HG03097 (cell line): ENCODE results near the gene DGKE.

Experiments
- ATAC-seq: cut with Tn5 transposase; IDR thresholded peaks from one replicate; pipeline ENCODE4 v1.9.1; 2021; ENCODE audit not compliant: unreplicated experiment, low FRiP score

DGKE gene

GRCh38 chr17:56810891-56811775 is 22.8 kb upstream of the DGKE start:
- ATAC-seq: no peak

DNA sequence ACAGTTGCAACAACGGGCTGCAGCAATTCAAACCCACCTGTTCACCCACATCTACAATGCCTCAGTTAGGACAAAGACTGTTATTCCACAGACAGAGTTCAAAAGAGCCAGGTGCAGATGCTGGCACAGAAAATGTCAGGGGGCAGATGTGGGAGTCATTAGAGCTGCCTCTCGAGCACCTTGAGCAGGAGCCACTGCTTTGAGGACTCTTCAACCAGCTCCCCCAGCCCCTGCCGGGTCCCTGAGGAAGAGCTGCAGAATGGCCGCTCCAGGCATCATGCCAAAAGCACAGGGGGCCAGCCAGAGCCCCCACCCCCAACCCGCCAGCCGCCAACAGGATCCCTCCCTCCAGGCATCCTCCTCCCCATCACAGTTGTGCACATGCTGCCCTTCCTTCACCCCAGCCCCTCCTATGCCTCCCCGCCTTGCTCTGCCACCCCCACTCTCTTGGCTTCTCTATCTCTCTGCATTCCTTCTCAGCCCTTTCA is 21.0 kb upstream of the DGKE start:
- ATAC-seq: no peak

GRCh38 chr17:56815711-56816110 is 18.2 kb upstream of the DGKE start:
- no peak for ATAC-seq

DNA sequence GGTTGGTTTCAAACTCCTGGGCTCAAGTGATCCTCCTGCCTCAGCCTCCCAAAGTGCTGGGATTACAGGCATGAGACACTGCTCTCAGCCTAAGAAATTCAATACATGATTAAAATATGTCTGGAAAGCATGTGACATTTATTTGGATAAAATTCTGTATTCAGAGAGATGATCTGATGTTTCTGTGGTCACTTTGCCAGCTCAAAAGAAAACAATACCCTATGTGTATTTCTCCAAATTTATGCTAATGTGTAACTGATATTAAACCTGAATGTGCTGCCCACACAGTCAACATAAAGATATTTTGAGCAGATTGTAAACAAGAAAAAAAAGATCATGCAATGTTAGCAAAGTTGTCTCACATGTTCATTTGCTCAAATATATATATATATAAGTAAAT is 16.9 kb upstream of the DGKE start:
- ATAC-seq: no peak

- ATAC-seq: no peak
Measured at GRCh38 chr17:56819030-56819429, 14.9 kb upstream of the DGKE start.

DNA sequence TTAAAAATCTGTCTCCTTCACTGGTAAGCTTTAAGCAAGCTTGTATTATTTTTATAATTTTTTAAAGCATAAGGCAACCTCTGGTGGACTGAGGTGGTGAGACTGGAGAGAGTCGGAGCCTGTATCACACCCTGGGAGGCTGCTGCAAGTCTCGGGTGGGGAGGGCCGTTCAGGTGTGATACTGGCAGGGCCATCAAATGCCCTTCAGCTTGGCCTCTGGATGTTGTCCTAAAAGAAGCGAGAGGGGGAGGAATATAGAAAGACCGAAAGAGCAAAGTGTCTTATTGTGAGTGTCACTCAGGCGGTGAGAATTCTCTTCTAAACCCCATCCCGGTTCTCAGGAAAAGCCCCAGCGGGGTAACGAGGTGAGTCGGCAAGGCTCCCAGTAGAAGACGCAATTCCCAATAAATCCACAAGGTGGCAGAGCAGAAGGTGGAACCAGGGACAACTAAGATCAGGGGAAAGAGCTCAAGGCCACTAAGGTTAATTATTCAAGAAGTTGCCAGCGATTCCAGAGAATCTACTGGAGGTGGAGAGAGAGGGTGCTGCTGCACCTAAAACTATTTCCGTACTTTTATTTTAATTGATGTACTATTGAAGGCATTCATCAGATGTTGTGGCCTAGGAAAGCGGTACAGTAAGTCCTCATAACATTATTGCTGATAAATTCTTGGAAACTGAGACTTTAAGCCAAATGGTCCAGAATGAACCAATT is 14.4 kb upstream of the DGKE start:
- peak; percentile 65 for ATAC-seq

DNA sequence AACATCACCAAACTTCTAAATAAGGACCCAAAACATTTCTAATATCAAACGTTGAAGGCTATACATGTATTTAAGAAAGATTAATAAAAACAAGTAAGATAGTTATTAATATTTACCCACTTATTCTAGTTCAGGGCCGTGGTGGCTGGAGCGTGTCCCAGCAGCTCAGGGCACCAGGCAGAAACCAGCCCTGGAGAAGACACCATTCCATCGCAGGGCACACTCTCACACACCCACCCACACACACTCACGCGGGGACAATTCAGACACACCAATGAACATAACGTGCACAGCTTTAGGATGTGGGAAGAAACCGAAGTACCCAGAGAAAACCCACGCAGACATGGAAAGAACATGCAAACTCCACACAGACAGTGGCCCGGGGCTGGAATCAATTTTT is 13.7 kb upstream of the DGKE start:
- no peak for ATAC-seq

DNA sequence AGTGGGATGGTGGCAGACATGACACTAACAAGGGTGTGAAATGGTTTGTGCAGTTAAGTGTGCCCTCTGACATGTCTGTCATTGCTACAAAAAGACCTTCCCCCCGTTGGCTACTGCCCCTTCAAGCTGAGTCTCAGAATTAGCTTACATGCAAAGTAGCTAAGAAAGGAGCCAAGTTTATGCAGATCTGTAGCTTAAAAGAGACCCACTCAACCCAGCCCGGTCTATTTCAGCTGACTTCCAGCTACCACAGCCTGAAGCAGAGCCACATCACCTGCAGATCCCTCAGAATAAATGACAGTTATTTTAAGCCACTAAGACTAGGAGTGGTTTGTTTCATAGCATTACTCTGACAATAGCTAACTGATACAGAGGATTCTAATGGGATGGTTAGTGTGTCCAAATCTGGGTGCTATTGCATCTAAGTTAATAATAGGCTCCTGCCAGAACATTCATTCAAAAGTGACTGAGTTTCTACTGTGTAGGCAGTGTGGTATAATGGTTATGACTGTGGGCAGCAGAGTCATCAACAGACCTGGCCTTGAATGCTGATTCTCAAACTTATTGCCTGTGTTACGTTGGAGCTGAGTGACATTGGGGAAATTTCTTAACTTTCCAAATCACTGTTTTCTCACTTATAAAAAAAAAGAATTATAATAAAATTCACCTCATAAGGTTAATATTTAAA is 12.0 kb upstream of the DGKE start:
- ATAC-seq: no peak

- ATAC-seq: no peak
Measured at GRCh38 chr17:56822725-56823124, 11.2 kb upstream of the DGKE start.

- no peak for ATAC-seq
Measured at GRCh38 chr17:56823848-56824247, 10.1 kb upstream of the DGKE start.

GRCh38 chr17:56824503-56824902 is 9.4 kb upstream of the DGKE start:
- ATAC-seq: no peak

DNA sequence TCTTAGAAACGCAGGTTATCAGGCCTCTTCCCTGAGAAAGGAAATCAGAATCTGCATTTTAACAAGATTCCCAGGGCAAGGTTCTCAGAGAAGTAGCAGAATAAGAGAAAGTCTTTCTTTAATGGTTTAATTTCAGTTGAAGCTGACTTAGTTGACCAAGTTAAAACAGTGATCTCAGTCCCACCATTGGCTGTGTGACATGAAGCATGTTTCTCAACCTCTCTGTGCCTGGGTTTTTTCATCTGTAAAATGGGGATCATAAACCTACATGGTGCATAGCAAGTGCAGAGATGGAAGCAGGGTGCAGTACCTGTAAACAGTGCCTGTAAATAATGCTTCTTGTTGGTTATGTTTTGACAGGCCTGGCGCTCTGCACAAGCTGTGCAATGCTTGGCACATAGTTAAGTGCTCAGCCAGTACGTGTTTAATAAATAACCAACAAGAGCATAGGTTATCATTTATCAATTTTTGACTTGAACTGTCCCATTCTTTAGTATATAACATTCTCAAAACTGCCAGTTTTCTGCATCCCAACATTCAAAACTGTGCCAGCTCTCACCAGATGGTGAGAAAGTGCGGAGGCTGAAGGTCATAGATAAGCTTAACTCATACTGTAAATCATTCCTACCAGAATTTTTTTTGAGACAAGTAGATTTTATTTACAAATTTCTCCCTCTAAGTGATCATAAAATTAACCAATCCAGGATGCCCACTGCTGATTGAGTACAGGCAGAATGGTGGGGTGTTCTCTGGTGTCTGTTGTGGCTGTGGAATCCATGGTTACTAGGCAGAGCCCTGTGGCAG is 7.1 kb upstream of the DGKE start:
- ATAC-seq: no peak

DNA sequence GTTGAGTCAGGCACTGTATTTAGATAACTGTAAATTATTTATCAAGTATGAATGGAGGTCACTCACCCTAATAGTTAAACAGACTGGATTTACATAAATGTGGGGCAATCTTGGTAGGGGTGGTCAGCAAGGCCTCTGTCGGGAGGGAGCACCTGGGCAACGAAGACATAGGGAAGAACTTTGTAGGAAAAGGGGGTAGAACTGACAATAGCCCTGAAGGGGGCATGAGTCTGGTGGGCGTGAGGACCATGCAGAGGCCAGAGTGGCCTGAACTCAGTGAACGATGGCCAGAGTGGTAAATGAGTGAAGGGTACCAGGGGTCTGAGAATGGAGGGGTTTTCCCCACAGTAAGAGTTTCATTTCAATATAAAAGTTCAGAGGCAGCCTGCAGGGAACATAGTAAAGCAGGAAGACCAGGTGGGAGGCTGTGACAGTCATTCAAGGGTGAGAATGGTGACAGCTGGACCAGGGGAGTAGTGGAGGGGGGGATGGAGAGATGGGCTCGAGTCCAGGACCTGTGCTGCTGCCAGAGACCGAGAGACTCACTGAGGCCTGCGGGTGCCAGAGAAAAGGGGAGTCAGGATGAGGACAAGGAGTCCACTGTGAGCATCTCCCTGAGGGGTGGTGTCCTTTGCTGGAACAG is 3.1 kb upstream of the DGKE start:
- no peak for ATAC-seq

- ATAC-seq: no peak
Measured at GRCh38 chr17:56831369-56832095, 2.4 kb upstream of the DGKE start.

GRCh38 chr17:56832446-56832845 is 1.5 kb upstream of the DGKE start:
- ATAC-seq: no peak

- peak; percentile 56 for ATAC-seq
Measured at GRCh38 chr17:56833057-56833808, 718 bp upstream of the DGKE start.

DNA sequence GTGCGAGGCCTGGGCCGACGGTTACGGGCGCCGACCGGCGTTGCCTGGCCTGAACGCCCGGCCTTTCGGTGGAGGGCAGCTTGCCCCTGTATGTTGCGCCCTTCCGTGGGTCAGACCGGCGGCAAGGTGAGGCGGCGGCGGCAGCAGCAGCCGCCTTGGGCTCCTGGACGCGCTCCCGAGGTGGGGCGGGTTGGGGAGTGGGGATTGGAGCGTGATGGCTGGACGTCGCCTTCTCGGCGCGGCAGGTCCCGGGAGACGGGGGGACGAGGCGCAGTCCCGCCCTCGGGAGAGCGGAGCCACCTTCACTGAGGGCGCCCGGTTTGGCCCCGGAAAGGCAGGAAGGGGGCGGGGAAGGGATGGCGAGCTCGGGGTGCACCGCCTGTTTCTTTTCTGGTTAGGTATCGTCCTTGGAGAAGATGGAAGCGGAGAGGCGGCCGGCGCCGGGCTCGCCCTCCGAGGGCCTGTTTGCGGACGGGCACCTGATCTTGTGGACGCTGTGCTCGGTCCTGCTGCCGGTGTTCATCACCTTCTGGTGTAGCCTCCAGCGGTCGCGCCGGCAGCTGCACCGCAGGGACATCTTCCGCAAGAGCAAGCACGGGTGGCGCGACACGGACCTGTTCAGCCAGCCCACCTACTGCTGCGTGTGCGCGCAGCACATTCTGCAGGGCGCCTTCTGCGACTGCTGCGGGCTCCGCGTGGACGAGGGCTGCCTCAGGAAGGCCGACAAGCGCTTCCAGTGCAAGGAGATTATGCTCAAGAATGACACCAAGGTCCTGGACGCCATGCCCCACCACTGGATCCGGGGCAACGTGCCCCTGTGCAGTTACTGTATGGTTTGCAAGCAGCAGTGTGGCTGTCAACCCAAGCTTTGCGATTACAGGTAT is 671 bp downstream of the DGKE start:
- ATAC-seq: peak; percentile 23

DNA sequence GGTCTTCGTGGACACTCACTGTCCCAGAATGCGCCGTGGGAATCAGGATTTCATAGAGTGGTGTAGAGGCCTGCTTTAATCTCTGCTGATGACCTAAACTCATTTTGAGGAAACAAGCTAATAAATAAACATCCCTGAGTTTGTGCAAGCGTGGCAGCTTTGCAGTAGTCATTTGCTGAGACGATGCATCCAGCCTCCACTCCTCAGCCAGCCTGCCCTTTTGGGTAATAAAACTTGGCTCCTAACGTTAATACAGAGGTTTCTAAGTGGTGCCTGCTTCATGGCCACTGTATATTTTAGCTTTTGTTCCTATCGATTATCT is 1.3 kb downstream of the DGKE start:
- ATAC-seq: no peak
